C4-2B (cell line): Measurements from ENCODE around the gene ZNF483.

ENCODE experiments used
- CTCF ChIP-seq: fragments of 450-650 bp; conservative IDR thresholded peaks from 2 replicates; pipeline ENCODE4 v1.5.1; 2017; ENCODE audit warnings: mild to moderate bottlenecking
- ZFX ChIP-seq: fragments of 450-650 bp; IDR thresholded peaks from 2 replicates; pipeline ENCODE4 v1.6.1; 2017

- TF ChIP-seq CTCF = no peak
- TF ChIP-seq ZFX = no peak
These were observed 41.3 kb downstream of the ZNF483 start for GRCh38 chr9:111566234-111566633.
